ENCODE data around the gene AKAP13.

Gene AKAP13

GRCh38 chr15:85725564-85725963 is 345.2 kb downstream of the AKAP13 start:
- DNase-seq (ENCODE audit: insufficient read length, low spot score), result no peak
- TF ChIP-seq CTCF (IDR thresholded peaks at IDR 0.05; ENCODE audit: insufficient read depth, missing control alignments), result no peak
- no peak for FAIRE-seq

GRCh38 chr15:85726454-85726853 is 346.1 kb downstream of the AKAP13 start:
- no peak for TF ChIP-seq CTCF (IDR thresholded peaks at IDR 0.05; ENCODE audit: insufficient read depth, missing control alignments)
- FAIRE-seq (no peak), DNase-seq (ENCODE audit: insufficient read length, low spot score) (no peak)

GRCh38 chr15:85727068-85727467 is 346.7 kb downstream of the AKAP13 start:
- DNase-seq (ENCODE audit: insufficient read length, low spot score), result no peak
- TF ChIP-seq CTCF (IDR thresholded peaks at IDR 0.05; ENCODE audit: insufficient read depth, missing control alignments), result no peak
- no peak for FAIRE-seq

GRCh38 chr15:85730001-85730820 is 349.8 kb downstream of the AKAP13 start:
- DNase-seq (ENCODE audit: insufficient read length, low spot score), result no peak
- FAIRE-seq, result peak; percentile 92

GRCh38 chr15:85733416-85733815 is 353.0 kb downstream of the AKAP13 start:
- FAIRE-seq (no peak), DNase-seq (ENCODE audit: insufficient read length, low spot score) (no peak)
- no peak for TF ChIP-seq CTCF (IDR thresholded peaks at IDR 0.05; ENCODE audit: insufficient read depth, missing control alignments)

More at GRCh38 chr15:85730001-85730820, 349.8 kb downstream of the AKAP13 start:
- TF ChIP-seq CTCF (IDR thresholded peaks at IDR 0.05; ENCODE audit: insufficient read depth, missing control alignments), result peak; percentile 80

- FAIRE-seq (peak; percentile 51), DNase-seq (ENCODE audit: insufficient read length, low spot score) (no peak)
- no peak for TF ChIP-seq CTCF (IDR thresholded peaks at IDR 0.05; ENCODE audit: insufficient read depth, missing control alignments)
Observed at GRCh38 chr15:85737061-85737460, 356.7 kb downstream of the AKAP13 start.

- no peak for TF ChIP-seq CTCF (IDR thresholded peaks at IDR 0.05; ENCODE audit: insufficient read depth, missing control alignments)
- no peak for DNase-seq (ENCODE audit: insufficient read length, low spot score)
- no peak for FAIRE-seq
Observed at GRCh38 chr15:85741021-85741421, 360.6 kb downstream of the AKAP13 start.

All from D721Med (cell line).